NK-92 (cell line): ENCODE measurements around the gene MAP1LC3B2.
"Not testable (repeated sequence)": the region's sequence is repeated elsewhere in the genome, so short reads cannot be mapped to it uniquely, and the experiment has no call there.

Experiments
- DNase-seq: peaks from one replicate; lab custom pipeline; 2025; ENCODE audit not compliant: unreplicated experiment; lab: John Stamatoyannopoulos, UW

MAP1LC3B2 gene

DNA sequence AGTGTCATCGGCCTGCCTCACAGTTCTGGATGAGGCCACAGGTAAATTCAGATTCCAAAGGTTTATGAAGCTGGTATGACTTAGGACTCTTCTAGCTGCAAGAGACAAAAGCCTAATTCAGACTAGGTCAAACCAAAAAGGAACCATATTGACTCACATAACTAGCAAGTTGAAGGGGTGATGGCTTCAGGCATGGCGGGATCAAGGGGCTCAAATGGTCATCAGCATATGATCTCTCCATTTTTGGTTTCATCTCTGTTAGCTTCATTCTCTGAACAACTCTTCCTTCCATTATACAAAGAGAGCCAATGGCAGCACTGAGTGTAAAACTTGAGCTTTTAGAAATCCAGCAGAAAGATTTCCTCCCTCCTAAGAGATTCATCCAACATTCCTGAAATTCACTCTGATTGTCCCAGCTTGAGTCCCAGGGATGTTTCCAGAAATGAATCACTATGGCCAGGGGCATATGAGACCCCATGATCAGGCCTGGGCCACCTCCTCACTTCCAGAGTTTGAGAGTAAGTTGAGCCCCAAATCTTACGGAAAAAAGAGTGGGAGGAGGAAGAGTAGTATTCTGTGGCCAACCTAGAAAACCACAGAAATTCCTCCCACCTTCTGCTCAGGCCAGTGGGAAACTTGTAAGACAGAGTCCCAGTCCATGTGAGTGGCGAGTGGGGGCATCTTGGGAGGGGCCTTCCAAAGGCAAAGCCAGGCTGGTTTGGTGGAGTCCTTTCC, 2.0 kb upstream of the MAP1LC3B2 start:
- no peak for DNase-seq

GRCh38 chr12:116558280-116559161, 660 bp upstream of the MAP1LC3B2 start:
- DNase-seq: no peak

DNA sequence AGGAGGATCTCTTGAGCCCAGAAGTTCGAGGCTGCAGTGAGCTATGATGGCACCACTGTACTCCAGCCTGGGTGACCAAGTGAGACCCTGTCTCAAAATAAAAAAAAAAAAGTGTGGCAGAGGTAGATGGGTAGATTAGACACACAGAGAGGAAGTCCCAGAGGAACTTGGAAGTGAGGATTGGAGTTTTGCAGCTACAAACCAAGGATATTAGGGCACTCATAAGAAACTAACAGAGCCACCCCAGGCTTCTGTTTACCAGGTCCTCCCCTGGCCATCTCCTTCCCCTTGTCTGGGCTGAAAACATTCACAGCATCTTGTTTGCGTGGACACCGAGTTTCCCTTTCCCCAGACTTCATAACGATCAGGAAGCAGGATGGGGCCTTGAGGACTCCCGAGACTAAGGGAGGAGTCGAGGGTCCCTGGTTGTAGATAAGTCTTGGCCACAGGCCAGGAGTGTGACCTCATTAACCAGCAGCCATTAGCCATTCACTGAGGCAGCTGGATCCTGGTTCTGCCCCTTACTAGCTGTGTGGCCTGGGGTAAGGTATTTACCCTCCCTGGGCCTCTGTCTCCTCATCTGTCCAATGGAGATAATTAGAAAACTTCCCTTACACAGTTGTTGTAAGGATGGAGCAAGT, 2.1 kb downstream of the MAP1LC3B2 start:
- DNase-seq: no peak

- no peak for DNase-seq
These were observed 2.9 kb downstream of the MAP1LC3B2 start for GRCh38 chr12:116562090-116562489.

GRCh38 chr12:116563262-116563661, 4.1 kb downstream of the MAP1LC3B2 start:
- DNase-seq: no peak

DNA sequence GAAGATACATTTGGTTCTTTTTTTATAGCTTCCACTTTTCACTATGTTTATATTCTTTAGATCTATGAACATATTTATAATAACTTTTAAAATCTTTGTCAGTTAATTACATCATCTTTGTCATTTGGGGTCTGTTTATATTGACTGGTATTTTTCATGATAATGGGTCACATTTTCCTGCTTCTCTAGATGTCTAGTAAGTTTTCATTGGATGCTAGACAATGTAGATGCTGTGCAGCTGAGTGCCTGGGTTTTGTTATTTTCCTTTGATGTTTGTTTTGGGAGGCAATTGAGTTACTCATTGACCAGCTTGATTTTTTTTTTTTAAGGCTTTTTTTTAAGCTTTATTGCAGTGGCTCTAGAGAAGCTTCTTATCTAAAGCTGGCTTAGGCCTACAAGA, 4.9 kb downstream of the MAP1LC3B2 start:
- DNase-seq: no peak

GRCh38 chr12:116565221-116565620, 6.0 kb downstream of the MAP1LC3B2 start:
- not testable (repeated sequence) for DNase-seq

GRCh38 chr12:116565963-116566362, 6.8 kb downstream of the MAP1LC3B2 start:
- no peak for DNase-seq

- DNase-seq: no peak
These were observed 9.0 kb downstream of the MAP1LC3B2 start for GRCh38 chr12:116568203-116568602.

DNA sequence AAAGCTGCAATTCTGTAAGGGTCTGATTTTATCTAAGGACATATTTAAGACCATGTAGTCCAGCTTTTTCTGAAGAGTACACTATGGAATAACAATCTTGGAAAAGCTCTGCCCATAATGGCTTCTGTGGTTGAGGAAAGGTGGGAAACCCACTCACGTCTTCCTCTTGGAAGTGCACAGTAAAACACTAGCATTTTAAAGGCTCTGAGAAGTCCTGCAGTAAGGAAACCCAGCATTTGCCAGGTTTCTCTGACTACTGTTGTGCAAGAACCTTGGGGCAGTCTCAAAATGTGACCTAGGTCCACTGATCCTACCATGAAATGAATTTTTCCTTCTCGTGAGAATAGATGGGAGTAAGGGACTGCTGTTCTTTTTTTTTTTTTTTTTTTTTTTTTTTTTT, 11.9 kb downstream of the MAP1LC3B2 start:
- no peak for DNase-seq

DNA sequence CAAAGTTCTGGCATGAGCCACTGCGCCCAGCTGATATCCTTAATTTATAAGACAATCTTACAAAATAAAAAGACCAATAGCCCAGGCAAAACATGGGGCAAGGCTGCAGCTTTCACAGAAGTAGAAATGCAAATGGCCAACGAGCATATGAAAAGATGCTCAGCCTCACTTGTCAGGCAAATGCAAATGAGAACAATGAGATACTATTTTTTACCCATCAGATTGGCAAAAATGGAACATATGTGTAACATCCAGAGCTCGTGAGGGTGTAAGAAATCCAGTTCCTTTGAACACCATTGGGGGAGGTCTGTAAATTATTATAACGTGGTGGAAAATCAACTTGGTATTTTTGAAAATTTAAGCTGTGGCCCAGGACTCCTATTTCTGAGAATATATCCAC, 14.6 kb downstream of the MAP1LC3B2 start:
- no peak for DNase-seq

- not testable (repeated sequence) for DNase-seq
These were observed 16.6 kb downstream of the MAP1LC3B2 start for GRCh38 chr12:116575754-116576153.

- DNase-seq: no peak
These were observed 18.0 kb downstream of the MAP1LC3B2 start for GRCh38 chr12:116577154-116577561.

DNA sequence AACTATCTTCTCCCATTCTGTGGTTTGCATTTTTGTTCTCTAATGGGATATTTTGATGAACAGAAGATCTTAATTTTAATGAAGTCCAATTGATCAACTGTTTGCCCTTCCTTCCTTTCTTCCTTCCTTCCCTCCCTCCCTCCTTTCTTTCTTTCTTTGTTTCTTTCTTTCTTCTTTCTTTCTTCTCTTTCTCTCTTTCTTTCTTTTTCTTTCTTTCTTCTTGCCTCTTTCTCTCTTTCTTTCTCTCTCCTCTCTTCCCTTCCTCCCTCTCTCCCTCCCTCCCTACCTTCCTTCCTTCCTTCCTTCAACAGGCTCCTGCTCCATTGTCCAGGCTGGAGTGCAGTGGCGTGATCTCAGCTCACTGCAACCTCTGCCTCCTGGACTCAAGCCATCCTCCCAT, 18.9 kb downstream of the MAP1LC3B2 start:
- DNase-seq: no peak

GRCh38 chr12:116582610-116583009, 23.4 kb downstream of the MAP1LC3B2 start:
- no peak for DNase-seq

GRCh38 chr12:116583129-116583694, 24.0 kb downstream of the MAP1LC3B2 start:
- no peak for DNase-seq

DNA sequence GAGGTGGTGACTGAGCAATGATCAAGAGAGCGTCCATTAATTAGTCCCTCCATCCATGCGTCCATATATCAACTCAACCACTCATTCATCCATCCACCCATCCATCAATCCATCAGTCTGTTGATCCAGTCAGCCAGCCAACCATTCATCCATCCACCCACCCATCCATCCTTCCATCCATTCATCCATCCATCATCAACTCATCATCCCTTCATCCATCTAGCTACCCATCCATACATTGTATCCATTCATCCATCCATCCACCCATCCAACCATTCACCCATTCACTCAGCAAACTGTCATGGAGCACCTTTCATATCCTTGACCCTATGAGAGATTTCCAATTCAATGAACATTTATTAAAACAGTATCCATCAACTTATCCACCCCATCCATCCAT, 28.1 kb downstream of the MAP1LC3B2 start:
- DNase-seq: no peak

GRCh38 chr12:116588390-116589028, 29.3 kb downstream of the MAP1LC3B2 start:
- DNase-seq: no peak

DNA sequence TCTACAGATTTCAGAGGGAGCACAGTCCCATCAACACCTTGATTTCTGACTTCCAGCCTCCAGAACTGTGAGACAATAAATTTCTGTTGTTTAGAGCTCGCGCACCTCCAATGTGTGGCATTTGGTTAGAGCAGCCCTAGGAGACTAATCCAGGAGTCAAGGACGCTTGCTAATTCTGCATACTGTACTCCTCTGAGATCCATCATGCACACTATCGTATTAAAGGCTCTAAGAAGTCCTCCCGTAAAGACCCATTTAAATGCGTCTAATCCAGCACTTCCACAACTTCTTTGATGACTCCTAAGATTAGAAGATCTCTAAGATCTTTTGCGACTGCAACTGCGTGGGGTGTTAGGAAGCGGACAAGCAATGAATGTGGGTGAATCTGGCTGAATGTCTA, 30.4 kb downstream of the MAP1LC3B2 start:
- no peak for DNase-seq

GRCh38 chr12:116590561-116590960, 31.4 kb downstream of the MAP1LC3B2 start:
- no peak for DNase-seq
